HepG2 (cell line): Measurements from ENCODE around the gene GPS1. TPM values are rescaled to one million over a fixed set of nuclear protein-coding genes. Genes with fewer than 3 reads are reported as not detected.
A peak's percentile ranks its signal among the peaks of the same experiment; 100 is the strongest.

Experiments
- AKAP8 ChIP-seq: sonication (generic); formaldehyde crosslinking; IDR thresholded peaks from 2 replicates; pipeline ENCODE4 v1.5.1; 2020; ENCODE audit warnings: mild to moderate bottlenecking, missing genetic modification reagents
- CEBPB ChIP-seq: IDR thresholded peaks from 2 replicates; pipeline ENCODE4 v1.6.1; 2011; ENCODE audit warnings: low read depth, low read length, improper control_type of control experiment, borderline replicate concordance
- ELF4 ChIP-seq: sonication (generic); formaldehyde crosslinking; IDR thresholded peaks from 2 replicates; pipeline ENCODE4 v1.5.0; 2020; ENCODE audit warnings: missing genetic modification reagents, mild to moderate bottlenecking, moderate library complexity, borderline replicate concordance
- EP300 ChIP-seq, 3 experiments: sonication (generic) in 1 of 3; formaldehyde crosslinking in 1 of 3; IDR thresholded peaks; 2 replicates each; pipeline versions ENCODE4 v1.5.1 to v1.6.1; 2011 to 2020; ENCODE audit warnings: low read depth in 2 of 3, low read length in 2 of 3, borderline replicate concordance in 1 of 3, improper control_type of control experiment in 1 of 3, mild to moderate bottlenecking in 1 of 3, missing genetic modification reagents in 1 of 3, moderate library complexity in 1 of 3
- FOXM1 ChIP-seq: sonication (generic); formaldehyde crosslinking; IDR thresholded peaks from 2 replicates; pipeline ENCODE4 v1.5.0; 2020; ENCODE audit warnings: missing genetic modification reagents
- IRX3 ChIP-seq: sonication (generic); formaldehyde crosslinking; IDR thresholded peaks from 2 replicates; pipeline ENCODE4 v1.8.1; 2023; ENCODE audit warnings: mild to moderate bottlenecking, low read depth, missing genetic modification reagents, borderline replicate concordance
- MAX ChIP-seq: IDR thresholded peaks from 2 replicates; pipeline ENCODE4 v1.6.1; 2012; ENCODE audit warnings: inconsistent platforms
- MED1 ChIP-seq: sonication (generic); formaldehyde crosslinking; IDR thresholded peaks from 2 replicates; pipeline ENCODE4 v1.4.0; 2020; ENCODE audit warnings: missing genetic modification reagents
- PCBP1 ChIP-seq: fragments of 200-400 bp; formaldehyde crosslinking; IDR thresholded peaks from 2 replicates; pipeline ENCODE4 v1.6.1; 2017; ENCODE audit warnings: mild to moderate bottlenecking, low read depth, low read length, borderline replicate concordance
- POGZ ChIP-seq: sonication (generic); formaldehyde crosslinking; IDR thresholded peaks from 2 replicates; pipeline ENCODE4 v1.4.0; 2020; ENCODE audit warnings: mild to moderate bottlenecking, missing genetic modification reagents
- SP1 ChIP-seq, 2 experiments: fragments of 450-650 bp in 1 of 2; sonication (generic) in 1 of 2; formaldehyde crosslinking in 1 of 2; IDR thresholded peaks; 2 replicates each; pipeline versions ENCODE4 v1.4.0 to v1.6.1; 2016 to 2020; ENCODE audit warnings: missing genetic modification reagents in 1 of 2
- SRF ChIP-seq: IDR thresholded peaks from 2 replicates; pipeline ENCODE4 v1.6.1; 2011; ENCODE audit warnings: mild to moderate bottlenecking, low read depth, low read length, moderate library complexity
- TSC22D2 ChIP-seq: sonication (generic); formaldehyde crosslinking; IDR thresholded peaks from 2 replicates; pipeline ENCODE4 v1.5.1; 2020; ENCODE audit warnings: missing genetic modification reagents, mild to moderate bottlenecking, borderline replicate concordance
- ZBTB40 ChIP-seq, 2 experiments: fragments of 450-650 bp in 1 of 2; sonication (generic) in 1 of 2; formaldehyde crosslinking in 1 of 2; IDR thresholded peaks; 2 replicates each; pipeline versions ENCODE4 v1.6.1 to v1.8.0; 2016 to 2022; ENCODE audit warnings: antibody characterized with exemption in 1 of 2, mild to moderate bottlenecking in 1 of 2, missing genetic modification reagents in 1 of 2
- ZBTB42 ChIP-seq: sonication (generic); formaldehyde crosslinking; IDR thresholded peaks from 2 replicates; pipeline ENCODE4 v1.5.0; 2020; ENCODE audit warnings: mild to moderate bottlenecking, missing genetic modification reagents
- ZIK1 ChIP-seq: sonication (generic); formaldehyde crosslinking; IDR thresholded peaks from 2 replicates; pipeline ENCODE4 v1.5.0; 2020; ENCODE audit warnings: mild to moderate bottlenecking, low read depth, missing genetic modification reagents, borderline replicate concordance
- ZNF136 ChIP-seq: sonication (generic); formaldehyde crosslinking; IDR thresholded peaks from 2 replicates; pipeline ENCODE4 v1.8.1; 2022; ENCODE audit warnings: low read depth, mild to moderate bottlenecking, moderate library complexity, missing genetic modification reagents
- ZNF335 ChIP-seq: sonication (generic); formaldehyde crosslinking; IDR thresholded peaks from 2 replicates; pipeline ENCODE4 v1.4.0; 2020; ENCODE audit warnings: missing genetic modification reagents
- ZNF44 ChIP-seq: sonication (generic); formaldehyde crosslinking; IDR thresholded peaks from 2 replicates; pipeline ENCODE4 v1.5.1; 2020; ENCODE audit warnings: mild to moderate bottlenecking, missing genetic modification reagents
- ZSCAN30 ChIP-seq: sonication (generic); formaldehyde crosslinking; IDR thresholded peaks from 2 replicates; pipeline ENCODE4 v1.5.0; 2020; ENCODE audit warnings: mild to moderate bottlenecking, missing genetic modification reagents
- polyA plus RNA-seq, 8 experiments: library from polyadenylated mRNA; depleted of rRNA in 3 of 8; stranded (reverse) in 7 of 8; unstranded in 1 of 8; fragments of >200 nt; fragmentation: Illumina TruSeq in 4 of 8; extraction: Trizol in 4 of 8; gene quantifications; 2 replicates each; pipeline versions ENCODE4 v1.2.1 to v1.2.3, GENCODE V29; 2011 to 2016; ENCODE audit warnings: low read depth in 4 of 8, missing spikeins in 1 of 8, mixed read lengths in 1 of 8; ENCODE audit not compliant: insufficient read depth in 1 of 8
- total RNA-seq, 5 experiments: library from RNA; depleted of rRNA; stranded (reverse); fragments of >200 nt; fragmentation: Illumina TruSeq; extraction: Trizol; gene quantifications; 2 replicates each; pipeline ENCODE4 v1.2.3, GENCODE V29; 2016; ENCODE audit warnings: low read depth in 1 of 5

Gene GPS1
- total and polyA plus RNA-seq, 2 of the 13 experiments (the other 11 are each of a cell fraction or from before 2014, with no cell fraction given): 124 to 128 TPM

GRCh38 chr17:82065638-82066303 lies 14.1 kb downstream of the GPS1 start, which contains the start of gene DUS1L (continued):
- TF ChIP-seq ZBTB40 (IDR thresholded peaks at IDR 0.05) (peak; percentile 82), ZBTB40 (CRISPR knock-in tag; IDR thresholded peaks at IDR 0.05) (peak; percentile 90), MED1 (CRISPR knock-in tag) (peak; percentile 78), ZIK1 (CRISPR knock-in tag) (peak; percentile 97), MAX (peak; percentile 91), EP300 (IDR thresholded peaks at IDR 0.05; ENCODE audit: low read depth in 2 of 2, low read length in 2 of 2) (peak; percentile 46 to 48; a peak in 1 of 4 replicates), EP300 (CRISPR knock-in tag; IDR thresholded peaks at IDR 0.05; ENCODE audit: borderline replicate concordance) (peak; percentile 50; the same call in 1 of the 2 replicates), SRF (peak; percentile 80; the same call in 1 of the 2 replicates), SP1 (IDR thresholded peaks at IDR 0.05) (no peak), SP1 (CRISPR knock-in tag; IDR thresholded peaks at IDR 0.05) (peak; percentile 96), POGZ (peak; percentile 94), IRX3 (CRISPR knock-in tag) (peak; percentile 34; the same call in 1 of the 2 replicates), AKAP8 (CRISPR knock-in tag) (peak; percentile 91), ZSCAN30 (CRISPR knock-in tag) (0 out of 2 replicates have a peak, but pooled peaks have one; percentile 52), PCBP1 (peak; percentile 83; the same call in 1 of the 2 replicates), ZNF44 (peak; percentile 86; the same call in 1 of the 2 replicates), ZNF335 (CRISPR knock-in tag) (0 out of 2 replicates have a peak, but pooled peaks have one; percentile 35), TSC22D2 (CRISPR knock-in tag) (peak; percentile 87), ELF4 (CRISPR knock-in tag) (no peak), FOXM1 (CRISPR knock-in tag) (peak; percentile 65; the same call in 1 of the 2 replicates), CEBPB (no peak), ZBTB42 (CRISPR knock-in tag) (0 out of 2 replicates have a peak, but pooled peaks have one; percentile 73), ZNF136 (CRISPR knock-in tag) (no peak)
